HG02642 (cell line): Measurements from ENCODE around the gene RHBDL1.

Experiments
- ATAC-seq: cut with Tn5 transposase; IDR thresholded peaks from one replicate; pipeline ENCODE4 v1.9.1; 2021; ENCODE audit warnings: mild to moderate bottlenecking; ENCODE audit not compliant: unreplicated experiment, poor library complexity

Gene RHBDL1

GRCh38 chr16:672371-672770 lies 3.1 kb upstream of the RHBDL1 start:
- ATAC-seq = no peak

GRCh38 chr16:672851-673250 lies 2.6 kb upstream of the RHBDL1 start:
- ATAC-seq = no peak

GRCh38 chr16:673399-673991 lies 2.0 kb upstream of the RHBDL1 start:
- ATAC-seq = no peak

GRCh38 chr16:674214-674881 lies 1.1 kb upstream of the RHBDL1 start:
- ATAC-seq = no peak

GRCh38 chr16:675884-676564 lies 553 bp downstream of the RHBDL1 start:
- ATAC-seq = no peak

GRCh38 chr16:676565-676902 lies 1.1 kb downstream of the RHBDL1 start:
- no peak for ATAC-seq

- ATAC-seq = no peak
These were observed 1.4 kb downstream of the RHBDL1 start for GRCh38 chr16:676913-677312.

- no peak for ATAC-seq
These were observed 2.1 kb downstream of the RHBDL1 start for GRCh38 chr16:677316-678190.

- ATAC-seq = no peak
These were observed 2.9 kb downstream of the RHBDL1 start for GRCh38 chr16:678209-678857.

- peak; percentile 4 for ATAC-seq
These were observed 3.7 kb downstream of the RHBDL1 start for GRCh38 chr16:678858-679813.

- ATAC-seq = peak; percentile 39
These were observed 4.5 kb downstream of the RHBDL1 start, which contains the start of gene STUB1 for GRCh38 chr16:679814-680624. STUB1 (plus strand) TSS chr16:680410; CDS start chr16:680526, 116 bp downstream.

GRCh38 chr16:680625-680945 lies 5.1 kb downstream of the RHBDL1 start:
- ATAC-seq = peak; percentile 1

GRCh38 chr16:680967-681745 lies 5.7 kb downstream of the RHBDL1 start:
- ATAC-seq = no peak

GRCh38 chr16:681746-682427 lies 6.4 kb downstream of the RHBDL1 start:
- ATAC-seq = no peak

GRCh38 chr16:682493-683395 lies 7.3 kb downstream of the RHBDL1 start:
- no peak for ATAC-seq

GRCh38 chr16:683396-684070 lies 8.1 kb downstream of the RHBDL1 start:
- ATAC-seq = no peak
